NCI-H2081 (cell line): ENCODE measurements around the gene TSEN54.
"Not testable (repeated sequence)": the region's sequence is repeated elsewhere in the genome, so short reads cannot be mapped to it uniquely, and the experiment has no call there.

ENCODE experiments used
- DNase-seq, 2 experiments: peaks; one replicate each; lab custom pipeline; 2025; lab: John Stamatoyannopoulos, UW

The TSEN54 gene

DNA sequence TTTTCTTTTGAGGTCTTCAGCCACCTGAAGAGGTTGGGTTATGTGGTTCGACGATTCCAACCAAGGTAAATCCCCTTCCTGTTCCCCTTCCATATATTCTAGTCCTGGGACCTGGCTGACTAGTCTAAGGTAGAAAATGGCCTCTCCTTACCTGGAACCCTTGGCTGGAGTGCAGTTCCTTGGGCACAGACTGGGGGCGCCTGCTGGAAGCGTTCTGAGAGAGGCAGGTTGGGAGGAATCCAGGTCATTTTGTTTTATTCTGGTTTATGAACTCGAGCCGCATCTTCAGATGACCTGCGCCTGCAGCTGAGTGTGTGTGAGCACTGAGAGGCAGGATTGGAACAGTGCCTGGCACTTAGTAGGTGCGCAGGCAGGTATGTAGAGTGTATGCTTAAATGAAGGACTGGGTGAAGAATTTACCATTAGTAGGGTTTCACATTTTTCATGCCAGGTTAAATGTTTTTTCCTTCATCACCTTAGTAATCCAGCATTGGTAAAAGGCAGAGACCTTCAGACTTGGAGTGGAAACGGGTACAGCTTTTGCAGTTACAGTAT is 2.7 kb downstream of the TSEN54 start:
- no peak for DNase-seq

DNA sequence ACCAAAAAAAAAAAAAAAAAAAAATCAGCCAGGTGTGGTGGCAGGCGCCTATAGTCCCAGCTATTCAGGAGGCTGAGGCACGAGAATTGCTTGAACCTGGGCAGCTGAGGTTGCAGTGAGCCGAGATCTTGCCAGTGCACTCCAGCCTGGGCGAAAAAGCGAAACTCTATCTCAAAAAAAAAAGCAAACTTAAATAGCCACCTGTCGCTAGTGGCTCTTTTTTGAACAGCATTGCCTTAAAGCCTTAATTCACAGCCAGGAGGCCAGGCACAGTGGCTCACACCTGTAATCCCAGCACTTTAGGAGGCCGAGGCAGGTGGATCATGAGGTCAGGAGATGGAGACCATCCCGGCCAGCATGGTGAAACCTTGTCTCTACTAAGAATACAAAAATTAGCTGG is 4.1 kb downstream of the TSEN54 start:
- DNase-seq, result not testable (repeated sequence)

GRCh38 chr17:75521290-75521689 is 5.0 kb downstream of the TSEN54 start:
- no peak for DNase-seq

- no peak for DNase-seq
Measured at GRCh38 chr17:75521951-75522727, 5.8 kb downstream of the TSEN54 start.

GRCh38 chr17:75523647-75524046 is 7.3 kb downstream of the TSEN54 start:
- DNase-seq, result no peak

DNA sequence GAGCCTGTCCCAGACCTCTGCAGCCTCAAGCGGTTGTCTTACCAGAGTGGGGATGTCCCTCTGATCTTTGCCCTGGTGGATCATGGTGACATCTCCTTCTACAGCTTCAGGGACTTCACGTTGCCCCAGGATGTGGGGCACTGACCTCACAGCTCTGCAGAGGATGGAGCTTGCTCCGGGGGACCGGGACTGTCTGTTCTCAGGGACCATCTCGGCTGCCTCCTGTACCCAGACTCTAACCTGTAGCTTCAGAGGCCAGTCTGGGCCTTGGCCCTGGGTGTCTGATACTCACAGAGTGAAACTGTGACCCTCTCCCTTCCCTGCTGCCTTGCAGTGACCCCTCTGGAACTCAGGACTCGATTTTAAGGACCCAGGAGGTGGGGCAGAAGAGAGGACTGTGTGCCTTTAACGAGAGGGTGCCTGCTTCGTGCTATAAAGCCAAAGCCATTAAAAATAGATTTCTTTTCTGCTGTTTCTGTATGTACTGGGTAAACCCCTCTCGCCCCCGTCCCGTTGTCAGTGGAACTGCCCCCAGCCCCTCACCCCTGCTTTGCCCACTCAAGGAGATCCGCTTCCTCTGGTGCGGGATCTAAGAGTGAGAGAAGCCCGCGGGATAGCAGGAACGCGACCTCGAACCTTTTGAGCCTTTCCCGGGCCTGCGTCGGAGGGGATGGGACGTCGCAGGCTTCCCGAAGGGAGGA is 8.1 kb downstream of the TSEN54 start:
- DNase-seq, result no peak

- DNase-seq, result peak; percentile 94 to 96
Measured at GRCh38 chr17:75524970-75525805, 8.9 kb downstream of the TSEN54 start, which contains the start of gene LLGL2. Gene LLGL2 (plus strand): TSS chr17:75525697. CDS start chr17:75543427, 17,730 bp downstream.

- DNase-seq, result no peak
Measured at GRCh38 chr17:75525806-75526554, 9.7 kb downstream of the TSEN54 start.

DNA sequence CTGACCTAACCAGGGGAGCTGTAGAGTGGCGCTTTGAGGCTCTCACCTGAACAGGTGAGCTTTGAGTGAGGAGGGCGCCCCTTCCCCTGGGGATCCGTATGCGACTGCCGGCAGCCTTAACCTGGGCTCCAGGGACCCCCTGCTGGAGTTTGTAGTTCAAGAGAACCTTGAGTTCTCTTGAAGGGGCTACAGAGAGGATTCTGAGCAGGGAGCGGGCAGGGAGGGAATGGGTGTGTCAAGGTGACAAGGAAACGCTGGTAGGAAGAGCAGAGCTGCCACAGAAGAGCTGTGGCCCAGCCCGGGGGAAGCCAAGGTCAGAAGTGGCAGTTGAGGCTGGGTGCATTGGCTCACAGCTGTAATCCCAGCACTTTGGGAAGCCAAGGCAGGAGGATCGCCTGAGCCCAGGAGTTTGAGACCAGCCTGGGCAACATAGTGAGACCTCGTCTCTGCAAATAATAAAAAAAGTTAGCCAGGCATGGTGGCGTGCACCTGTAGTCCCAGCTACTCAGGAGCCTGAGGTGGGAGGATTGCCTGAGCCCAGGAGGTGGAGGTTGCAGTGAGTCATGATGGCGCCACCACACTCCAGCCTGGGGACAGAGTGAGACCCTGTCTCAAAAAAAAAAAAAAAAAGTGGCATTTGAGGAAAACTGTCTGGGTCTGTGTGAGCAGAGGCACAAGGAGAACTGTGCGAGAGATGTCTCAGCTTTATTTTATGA is 10.4 kb downstream of the TSEN54 start:
- DNase-seq, result no peak

GRCh38 chr17:75530837-75531720 is 14.8 kb downstream of the TSEN54 start:
- no peak for DNase-seq

- no peak for DNase-seq
Measured at GRCh38 chr17:75531721-75532072, 15.4 kb downstream of the TSEN54 start.

- DNase-seq, result no peak
Measured at GRCh38 chr17:75535119-75535537, 18.8 kb downstream of the TSEN54 start.

DNA sequence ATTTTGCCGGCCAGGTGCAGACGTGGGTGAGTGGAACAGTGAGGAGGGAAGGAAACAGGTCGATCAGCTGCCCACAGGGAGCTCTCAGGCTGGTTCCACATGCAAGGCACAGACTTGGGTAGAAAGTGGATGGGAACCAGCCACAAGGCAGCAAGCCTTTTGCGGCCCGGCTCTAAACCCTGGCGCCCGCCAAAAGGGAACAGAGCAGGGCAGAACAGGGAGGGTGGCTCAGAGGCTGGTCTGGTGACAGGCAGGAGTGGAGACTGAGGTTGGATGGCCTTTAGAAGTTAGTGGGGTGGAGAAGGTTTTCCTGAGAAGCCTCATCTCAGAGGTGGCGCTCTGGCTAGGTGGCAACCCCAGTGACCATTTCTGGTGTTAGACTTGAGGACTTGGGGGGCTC is 19.5 kb downstream of the TSEN54 start:
- no peak for DNase-seq

GRCh38 chr17:75536366-75536765 is 20.0 kb downstream of the TSEN54 start:
- no peak for DNase-seq

GRCh38 chr17:75539967-75540729 is 23.8 kb downstream of the TSEN54 start:
- no peak for DNase-seq

GRCh38 chr17:75540923-75541503 is 24.7 kb downstream of the TSEN54 start:
- no peak for DNase-seq

DNA sequence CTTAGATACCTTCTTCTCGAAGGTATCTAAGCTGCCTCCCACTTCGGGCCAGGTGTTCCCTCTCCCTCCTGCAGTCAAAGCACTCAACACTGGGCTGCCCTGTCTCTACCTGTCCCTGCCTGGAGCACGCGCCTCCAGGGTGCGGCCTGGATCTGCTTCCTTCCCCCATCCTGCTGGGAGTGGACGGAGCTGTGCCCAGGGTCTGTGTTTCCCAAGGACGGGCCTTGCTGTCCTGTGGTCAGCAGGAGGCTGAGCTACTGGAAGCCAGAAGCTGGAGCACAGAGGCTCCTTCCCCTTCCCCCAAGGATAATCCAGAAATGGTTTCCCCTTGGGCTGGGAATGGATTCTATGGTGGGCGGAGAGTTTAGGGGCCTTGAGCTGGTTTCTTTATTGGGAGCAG is 25.9 kb downstream of the TSEN54 start:
- no peak for DNase-seq

- DNase-seq, result no peak
Measured at GRCh38 chr17:75542728-75543336, 26.5 kb downstream of the TSEN54 start.
